GM19043 (cell line): Measurements from ENCODE around the gene MRPL16.
"Not testable (repeated sequence)": the region's sequence is repeated elsewhere in the genome, so short reads cannot be mapped to it uniquely, and the experiment has no call there.

Experiments used
- ATAC-seq: cut with Tn5 transposase; IDR thresholded peaks from one replicate; pipeline ENCODE4 v1.9.1; 2021; ENCODE audit warnings: low read depth; ENCODE audit not compliant: unreplicated experiment

The MRPL16 gene

GRCh38 chr11:59813364-59813763 is 2.8 kb upstream of the MRPL16 start:
- no peak for ATAC-seq

GRCh38 chr11:59812220-59812619 is 1.6 kb upstream of the MRPL16 start:
- ATAC-seq, result no peak

- no peak for ATAC-seq
These were observed 307 bp upstream of the MRPL16 start for GRCh38 chr11:59810911-59811259.

- no peak for ATAC-seq
These were observed 3.4 kb downstream of the MRPL16 start for GRCh38 chr11:59807047-59807610.

- no peak for ATAC-seq
These were observed 6.5 kb downstream of the MRPL16 start for GRCh38 chr11:59804061-59804460.

GRCh38 chr11:59802639-59803176 is 7.9 kb downstream of the MRPL16 start:
- ATAC-seq, result no peak

- no peak for ATAC-seq
These were observed 8.5 kb downstream of the MRPL16 start for GRCh38 chr11:59801981-59802638.

GRCh38 chr11:59801160-59801706 is 9.3 kb downstream of the MRPL16 start:
- ATAC-seq, result no peak

- no peak for ATAC-seq
These were observed 10.1 kb downstream of the MRPL16 start for GRCh38 chr11:59800390-59801025.

- no peak for ATAC-seq
These were observed 16.2 kb downstream of the MRPL16 start for GRCh38 chr11:59794417-59794816.

GRCh38 chr11:59792507-59792906 is 18.1 kb downstream of the MRPL16 start:
- ATAC-seq, result no peak

- no peak for ATAC-seq
These were observed 18.9 kb downstream of the MRPL16 start for GRCh38 chr11:59791639-59792038.

GRCh38 chr11:59787816-59788215 is 22.8 kb downstream of the MRPL16 start:
- ATAC-seq, result no peak

GRCh38 chr11:59787255-59787588 is 23.4 kb downstream of the MRPL16 start:
- no peak for ATAC-seq

GRCh38 chr11:59785818-59786217 is 24.8 kb downstream of the MRPL16 start:
- no peak for ATAC-seq

GRCh38 chr11:59784441-59784840 is 26.1 kb downstream of the MRPL16 start:
- not testable (repeated sequence) for ATAC-seq

- ATAC-seq, result no peak
These were observed 26.9 kb downstream of the MRPL16 start for GRCh38 chr11:59783632-59784090.

GRCh38 chr11:59782080-59782479 is 28.5 kb downstream of the MRPL16 start:
- no peak for ATAC-seq

GRCh38 chr11:59779487-59779886 is 31.1 kb downstream of the MRPL16 start:
- ATAC-seq, result no peak

- ATAC-seq, result no peak
These were observed 32.5 kb downstream of the MRPL16 start for GRCh38 chr11:59778122-59778521.

GRCh38 chr11:59777104-59777503 is 33.5 kb downstream of the MRPL16 start:
- no peak for ATAC-seq
